Activated T-cell treated with anti-CD3 and anti-CD28 coated beads, Interleukin-2, amount 50 U/mL, for 72 hours (primary cell): Measurements from ENCODE around the gene LASP1NB.
A peak's percentile ranks its signal among the peaks of the same experiment; 100 is the strongest.

Experiments
- ATAC-seq, 2 donors: fragments of 150-1000 bp; cut with Tn5 transposase; replicated peaks in 1 of 2; 2 replicates each; pipeline ENCODE4 v1.10.0; 2021; ENCODE audit warnings: moderate library complexity in 2 of 2, mild to moderate bottlenecking in 1 of 2
- DNase-seq, 2 donors: peaks; one replicate each; pipeline ENCODE4 v3.0.0; 2021 to 2022; ENCODE audit warnings: mixed read lengths in 1 of 2
- H3K27ac Mint-ChIP-seq: one replicate; pipeline ENCODE4 v1.8.0; 2022; ENCODE audit warnings: mild to moderate bottlenecking, moderate library complexity, mixed read lengths
- H3K27me3 Mint-ChIP-seq: one replicate; pipeline ENCODE4 v1.8.0; 2022; ENCODE audit warnings: low read depth, mixed read lengths
- H3K36me3 Mint-ChIP-seq, 2 donors: one replicate each; pipeline ENCODE4 v1.8.0; 2022; ENCODE audit warnings: mixed read lengths in 2 of 2, mild to moderate bottlenecking in 1 of 2; ENCODE audit not compliant: insufficient read depth in 2 of 2
- H3K4me1 Mint-ChIP-seq: one replicate; pipeline ENCODE4 v1.8.0; 2022; ENCODE audit warnings: low read depth, mixed read lengths
- H3K4me3 Mint-ChIP-seq, 2 donors: one replicate each; pipeline ENCODE4 v1.8.0; 2022; ENCODE audit warnings: mild to moderate bottlenecking in 2 of 2, mixed read lengths in 2 of 2, moderate library complexity in 2 of 2
- H3K9me3 Mint-ChIP-seq, 2 donors: one replicate each; pipeline ENCODE4 v1.8.0; 2022; ENCODE audit warnings: mixed read lengths in 2 of 2

Gene LASP1NB

DNA sequence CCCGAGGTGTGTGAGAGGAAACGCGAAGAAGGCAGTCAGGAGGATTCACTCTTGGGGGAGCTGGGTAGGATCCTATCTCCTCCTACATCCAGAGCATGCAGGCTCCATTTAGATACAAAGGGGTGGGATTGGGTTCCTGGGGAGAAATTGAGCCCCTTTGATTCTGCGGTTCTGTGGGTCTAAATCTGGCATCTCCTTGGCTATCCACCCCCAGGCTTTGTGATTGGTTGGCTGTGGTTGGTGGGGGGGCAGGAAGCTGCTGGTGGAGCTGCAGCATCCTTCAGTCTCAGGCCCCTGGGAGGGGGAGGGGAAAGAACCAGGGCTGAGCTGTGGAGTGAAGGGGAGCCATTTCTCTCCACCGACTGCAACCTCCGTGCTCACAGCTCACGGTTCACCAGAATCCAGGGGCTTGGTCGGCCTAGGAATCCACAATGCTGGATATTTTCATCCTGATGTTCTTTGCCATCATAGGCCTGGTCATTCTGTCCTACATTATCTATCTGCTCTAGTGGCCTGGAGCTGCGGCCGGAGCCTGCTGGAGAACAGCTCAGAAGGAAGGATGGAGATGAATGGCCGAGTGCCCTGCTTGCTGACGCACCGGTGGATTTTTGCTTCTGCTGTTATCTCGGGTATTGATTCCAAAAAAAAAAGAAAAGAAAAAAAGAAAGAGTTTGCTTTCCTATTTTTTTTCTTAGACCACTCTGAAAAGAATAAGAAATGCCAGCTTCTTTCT is at the start of gene LASP1NB:
TSS of gene LASP1NB (plus strand) at position 352 of the 733 bp plus-strand sequence.
- H3K9me3 Mint-ChIP-seq = no peaks in the 10 kb centered on the region
- no peaks in the 10 kb centered on the region for H3K27me3 Mint-ChIP-seq
- ATAC-seq = peak; percentile 30 to 36
- peaks cover 40% of the 10 kb centered on the region for H3K4me1 Mint-ChIP-seq
- no peaks in the 10 kb centered on the region for H3K36me3 Mint-ChIP-seq
- H3K4me3 Mint-ChIP-seq = peak within 1 kb of the TSS; percentile 61 to 69
- peak; percentile 49 to 61 for DNase-seq
- peak within 1 kb of the TSS; percentile 80 for H3K27ac Mint-ChIP-seq

GRCh38 chr17:38877130-38877851 is 48.1 kb upstream of the LASP1NB start:
- ATAC-seq (peak; percentile 20 to 25), DNase-seq (no peak)
- Mint-ChIP-seq H3K27me3 (no peaks in the 10 kb centered on the region), H3K4me3 (peak overlapping the region; percentile 41 to 67), H3K4me1 (peaks cover 97% of the 10 kb centered on the region), H3K36me3 (peaks cover 4 to 15% of the 10 kb centered on the region in 2 donors), H3K27ac (peak overlapping the region; percentile 68), H3K9me3 (no peaks in the 10 kb centered on the region)

DNA sequence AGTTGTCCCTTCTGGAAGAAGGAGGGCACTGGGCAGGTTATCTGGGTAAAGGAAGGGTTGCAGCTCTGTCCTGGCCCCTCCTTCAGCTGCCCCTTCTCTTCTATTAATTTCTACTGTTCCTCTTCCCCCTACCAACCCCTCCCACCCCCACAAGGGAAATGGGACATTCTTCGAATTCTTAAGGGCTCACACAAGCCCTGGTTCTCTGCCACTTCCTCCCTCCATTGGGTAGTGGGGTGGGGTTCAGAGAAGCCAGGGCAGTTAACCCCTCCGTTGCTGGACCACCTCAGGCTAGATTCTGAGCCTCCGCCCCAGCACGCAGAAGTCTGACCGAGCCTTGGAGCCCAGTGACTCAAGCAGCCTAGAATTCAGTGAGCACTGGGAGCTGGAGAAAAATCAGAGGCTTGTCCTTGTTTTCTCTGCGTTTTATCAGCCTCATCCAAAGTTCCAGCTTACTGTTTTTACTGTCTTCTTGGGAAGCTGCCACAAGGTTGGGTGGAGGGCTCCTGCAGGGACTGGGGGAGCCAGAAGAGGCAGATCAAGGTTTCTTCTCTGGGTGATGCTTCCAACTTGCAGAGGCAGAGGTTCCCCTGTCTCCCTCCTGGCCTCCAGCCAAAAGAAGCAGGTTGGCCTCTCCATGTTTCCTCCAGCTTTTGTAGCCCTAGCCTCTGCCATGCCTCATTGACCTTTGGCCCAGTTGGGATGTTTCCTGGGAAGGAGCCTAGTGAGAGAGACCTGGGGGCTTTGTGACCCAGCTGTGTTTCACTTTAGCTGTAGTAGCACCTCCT is 45.3 kb upstream of the LASP1NB start:
- no peaks in the 10 kb centered on the region for H3K27me3 Mint-ChIP-seq
- ATAC-seq = no peak
- DNase-seq = no peak
- peaks cover 93% of the 10 kb centered on the region for H3K4me1 Mint-ChIP-seq
- no peaks in the 10 kb centered on the region for H3K9me3 Mint-ChIP-seq
- peak overlapping the region; percentile 63 for H3K27ac Mint-ChIP-seq
- H3K36me3 Mint-ChIP-seq = peaks cover 4 to 23% of the 10 kb centered on the region in 2 donors
- H3K4me3 Mint-ChIP-seq = peak overlapping the region; percentile 42 to 43

DNA sequence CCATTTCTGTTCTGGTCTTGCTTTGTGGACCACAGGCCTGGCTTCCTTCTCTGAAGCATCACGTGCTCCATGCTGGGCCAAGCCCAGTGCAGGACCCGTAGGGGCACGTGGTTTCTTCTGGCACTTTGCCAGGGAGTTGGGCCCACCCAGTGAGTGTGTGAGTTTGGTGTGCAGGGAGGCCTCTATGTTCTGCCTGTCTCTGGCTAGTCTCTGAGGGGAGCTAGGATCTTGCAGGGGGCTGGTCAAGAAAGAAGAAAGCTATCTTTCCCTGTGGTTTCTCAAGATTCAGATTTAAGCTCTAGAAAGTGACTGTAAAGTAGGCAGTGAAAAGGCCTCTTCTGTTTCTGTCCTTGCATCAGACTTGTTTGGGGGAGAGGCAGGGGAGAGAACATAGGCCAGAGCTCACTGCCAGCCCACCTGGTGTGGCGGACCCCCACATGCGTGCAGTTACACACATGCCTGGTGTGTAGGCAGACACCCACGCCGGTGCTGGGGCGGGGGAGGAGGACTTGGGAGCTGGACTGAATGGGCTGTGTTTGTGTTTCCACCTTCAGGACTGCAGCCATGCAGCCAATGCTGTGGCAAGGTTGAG is 43.7 kb upstream of the LASP1NB start:
- H3K4me1 Mint-ChIP-seq = peaks cover 93% of the 10 kb centered on the region
- ATAC-seq (peak; percentile 65 to 79), DNase-seq (peak; percentile 58 to 76)
- H3K27ac Mint-ChIP-seq = peak overlapping the region; percentile 83
- peak overlapping the region; percentile 63 to 71 for H3K4me3 Mint-ChIP-seq
- H3K36me3 Mint-ChIP-seq = peaks cover 4 to 20% of the 10 kb centered on the region in 2 donors
- H3K9me3 Mint-ChIP-seq = no peaks in the 10 kb centered on the region
- no peaks in the 10 kb centered on the region for H3K27me3 Mint-ChIP-seq

- H3K4me3 Mint-ChIP-seq = peak overlapping the region; percentile 63 to 80
- H3K27me3 Mint-ChIP-seq = no peaks in the 10 kb centered on the region
Measured at GRCh38 chr17:38882870-38883269, 42.5 kb upstream of the LASP1NB start.

DNA sequence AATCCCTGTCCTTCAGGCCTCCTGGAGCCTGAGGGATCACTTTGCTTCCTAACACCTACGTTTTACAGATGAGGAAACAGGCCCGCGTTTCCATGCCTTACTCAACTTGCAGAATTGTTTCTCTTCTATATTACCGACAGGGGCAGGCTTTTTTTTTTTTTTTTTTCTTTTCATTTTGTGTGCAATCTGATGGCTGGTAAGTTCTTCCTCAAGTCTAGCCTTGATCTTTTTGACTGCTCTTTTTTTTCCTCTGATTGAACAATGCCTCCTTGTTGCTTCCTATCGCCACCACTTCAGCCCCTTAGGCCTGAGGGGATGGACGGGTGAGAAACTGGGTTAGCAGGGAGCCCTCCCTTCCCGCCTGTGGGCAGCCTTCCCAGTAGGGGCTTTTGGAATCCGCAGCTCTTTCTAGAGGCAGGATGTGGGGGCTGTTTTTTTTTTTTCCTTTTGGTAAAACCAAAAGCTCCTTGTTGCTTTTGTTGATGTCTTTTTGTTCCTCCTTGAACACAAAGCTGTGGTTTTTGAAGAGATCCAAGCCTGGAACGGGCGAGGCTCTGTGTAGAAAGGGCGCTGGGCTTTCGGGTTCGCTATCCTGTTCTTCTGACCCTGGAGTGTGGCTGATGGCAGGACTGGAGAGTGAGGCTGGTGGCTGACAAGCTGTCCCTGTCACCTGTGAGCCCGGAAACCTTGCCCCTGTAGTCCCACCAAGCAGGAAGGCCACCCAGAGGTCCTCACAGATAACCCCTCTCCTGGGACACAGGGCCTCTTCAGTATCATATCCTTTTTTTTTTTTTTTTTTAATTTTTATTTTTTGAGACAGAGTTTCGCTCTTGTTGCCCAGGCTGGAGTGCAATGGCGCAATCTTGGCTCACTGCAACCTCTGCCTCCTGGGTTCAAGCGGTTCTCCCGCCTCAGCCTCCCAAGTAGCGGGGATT is 41.6 kb upstream of the LASP1NB start:
- Mint-ChIP-seq H3K27ac (peak overlapping the region; percentile 96), H3K36me3 (peaks cover 6 to 20% of the 10 kb centered on the region in 2 donors), H3K4me1 (peaks cover 87% of the 10 kb centered on the region), H3K9me3 (no peaks in the 10 kb centered on the region), H3K27me3 (no peaks in the 10 kb centered on the region), H3K4me3 (peak overlapping the region; percentile 63 to 80)
- ATAC-seq (no peak), DNase-seq (no peak)

More at GRCh38 chr17:38882870-38883269, 42.5 kb upstream of the LASP1NB start:
- Mint-ChIP-seq H3K4me1 (peaks cover 91% of the 10 kb centered on the region), H3K36me3 (peaks cover 6 to 21% of the 10 kb centered on the region in 2 donors), H3K9me3 (no peaks in the 10 kb centered on the region), H3K27ac (peak overlapping the region; percentile 83)
- DNase-seq (no peak), ATAC-seq (no peak)

- Mint-ChIP-seq H3K4me1 (peaks cover 90% of the 10 kb centered on the region), H3K36me3 (peaks cover 5 to 23% of the 10 kb centered on the region in 2 donors), H3K4me3 (peak overlapping the region; percentile 24 to 46), H3K27me3 (no peaks in the 10 kb centered on the region), H3K9me3 (no peaks in the 10 kb centered on the region), H3K27ac (peak overlapping the region; percentile 57)
- DNase-seq = no peak
- no peak for ATAC-seq
Measured at GRCh38 chr17:38885044-38885727, 40.2 kb upstream of the LASP1NB start.

GRCh38 chr17:38885728-38886642 is 39.4 kb upstream of the LASP1NB start:
- H3K36me3 Mint-ChIP-seq = peaks cover 5 to 24% of the 10 kb centered on the region in 2 donors
- H3K27me3 Mint-ChIP-seq = no peaks in the 10 kb centered on the region
- peak overlapping the region; percentile 24 to 46 for H3K4me3 Mint-ChIP-seq
- DNase-seq = no peak
- H3K4me1 Mint-ChIP-seq = peaks cover 89% of the 10 kb centered on the region
- ATAC-seq = no peak
- H3K9me3 Mint-ChIP-seq = no peaks in the 10 kb centered on the region
- peak overlapping the region; percentile 17 for H3K27ac Mint-ChIP-seq

GRCh38 chr17:38886643-38887010 is 38.8 kb upstream of the LASP1NB start:
- DNase-seq = no peak
- H3K4me3 Mint-ChIP-seq = no peak overlapping the region
- H3K27ac Mint-ChIP-seq = no peak overlapping the region
- no peaks in the 10 kb centered on the region for H3K27me3 Mint-ChIP-seq
- peaks cover 4 to 18% of the 10 kb centered on the region in 2 donors for H3K36me3 Mint-ChIP-seq
- no peaks in the 10 kb centered on the region for H3K9me3 Mint-ChIP-seq
- no peak for ATAC-seq
- H3K4me1 Mint-ChIP-seq = peaks cover 88% of the 10 kb centered on the region

GRCh38 chr17:38888842-38889241 is 36.6 kb upstream of the LASP1NB start:
- ATAC-seq = no peak
- Mint-ChIP-seq H3K4me1 (peaks cover 88% of the 10 kb centered on the region), H3K36me3 (peaks cover 4 to 15% of the 10 kb centered on the region in 2 donors), H3K9me3 (no peaks in the 10 kb centered on the region), H3K27ac (peak overlapping the region; percentile 54), H3K4me3 (no peak overlapping the region), H3K27me3 (no peaks in the 10 kb centered on the region)
- DNase-seq = no peak
